Stomach (tissue), 9 donors: Measurements from ENCODE around the gene USP34. TPM values are rescaled to one million over a fixed set of nuclear protein-coding genes. Genes with fewer than 3 reads are reported as not detected.

Source experiments
- DNase-seq, 2 donors: peaks; one replicate each; pipeline versions ENCODE4 v3.0.0 to v3.0.0-alpha.2; 2013 to 2019
- H3K27ac ChIP-seq, 5 donors: fragments of 200-600 bp in 4 of 5; sonication (generic) in 4 of 5; one replicate each; pipeline ENCODE4 v1.5.1; 2013 to 2019; ENCODE audit warnings: mild to moderate bottlenecking in 1 of 5, moderate library complexity in 1 of 5
- H3K27me3 ChIP-seq, 3 donors: fragments of 200-600 bp; sonication (generic); one replicate each; pipeline ENCODE4 v1.5.1; 2017 to 2019; ENCODE audit warnings: mixed run types in 1 of 3
- H3K36me3 ChIP-seq, 4 donors: fragments of 200-600 bp; sonication (generic); 1 replicate in 3 of 4; 2 replicates in 1 of 4; pipeline ENCODE4 v1.5.1; 2016 to 2019
- H3K4me1 ChIP-seq, 4 donors: fragments of 200-600 bp; sonication (generic); one replicate each; pipeline ENCODE4 v1.5.1; 2016 to 2019
- H3K4me3 ChIP-seq, 4 donors: fragments of 200-600 bp; sonication (generic) in 3 of 4; one replicate each; pipeline ENCODE4 v1.5.1; 2016 to 2019; ENCODE audit warnings: mild to moderate bottlenecking in 1 of 4
- H3K9me3 ChIP-seq, 4 donors: fragments of 200-600 bp; sonication (generic); one replicate each; pipeline ENCODE4 v1.5.1; 2016 to 2019
- EP300 ChIP-seq: sonication (generic); formaldehyde crosslinking; IDR thresholded peaks from one replicate; pipeline ENCODE4 v1.6.1; 2017; ENCODE audit warnings: antibody characterized with exemption
- POLR2A ChIP-seq, 4 donors: fragments of 450-650 bp; IDR thresholded peaks; one replicate each; pipeline ENCODE4 v1.6.1; 2016; ENCODE audit warnings: antibody characterized with exemption in 4 of 4, control low read depth in 2 of 4, mild to moderate bottlenecking in 1 of 4, moderate library complexity in 1 of 4
- POLR2AphosphoS5 ChIP-seq, 3 donors: sonication (generic); formaldehyde crosslinking; IDR thresholded peaks; one replicate each; pipeline ENCODE4 v1.6.1; 2016; ENCODE audit warnings: antibody characterized with exemption in 3 of 3
- WGBS, 5 donors: extraction: QIAGEN DNeasy Blood & Tissue Kit in 3 of 5; methylation state at CpG; one replicate each; pipeline versions ENCODE4 v1.1.5 to v1.1.7; 2013 to 2018; 5-methylcytosine and 5-hydroxymethylcytosine counted together
- intact Hi-C: fragments of 100-400 bp; cut with DNase I; formaldehyde crosslinking; loops from one replicate; pipeline ENCODE4 v1.15.1; 2023; ENCODE audit warnings: low total_unique reads
- polyA plus RNA-seq, 3 donors: library from polyadenylated mRNA; stranded (reverse); fragments of 200-250 nt; gene quantifications; one replicate each; pipeline ENCODE4 v1.2.3, GENCODE V29; 2013
- total RNA-seq, 5 donors: library from RNA; depleted of rRNA; stranded (reverse); fragments of >200 nt; gene quantifications; one replicate each; pipeline versions ENCODE4 v1.1.0 to v1.2.3, GENCODE V29; 2014 to 2016
- TF ChIP-seq, protein P1 (sequence below), 7 experiments: fragments of 450-650 bp in 4 of 7; fragments of 200-600 bp in 3 of 7; sonication (generic) in 3 of 7; IDR thresholded peaks; one replicate each; pipeline ENCODE4 v1.5.1; 2016 to 2019; ENCODE audit warnings: antibody characterized with exemption in 7 of 7, control low read depth in 2 of 7, mild to moderate bottlenecking in 1 of 7
- donor health status: healthy with polysubstance abuse.
- donor health status: Bipolar disorder and iron deficiency.
- donor health status: healthy.

USP34 gene
- total and polyA plus RNA-seq, 8 donors = 21.1 to 300 (median 73.2) TPM

DNA sequence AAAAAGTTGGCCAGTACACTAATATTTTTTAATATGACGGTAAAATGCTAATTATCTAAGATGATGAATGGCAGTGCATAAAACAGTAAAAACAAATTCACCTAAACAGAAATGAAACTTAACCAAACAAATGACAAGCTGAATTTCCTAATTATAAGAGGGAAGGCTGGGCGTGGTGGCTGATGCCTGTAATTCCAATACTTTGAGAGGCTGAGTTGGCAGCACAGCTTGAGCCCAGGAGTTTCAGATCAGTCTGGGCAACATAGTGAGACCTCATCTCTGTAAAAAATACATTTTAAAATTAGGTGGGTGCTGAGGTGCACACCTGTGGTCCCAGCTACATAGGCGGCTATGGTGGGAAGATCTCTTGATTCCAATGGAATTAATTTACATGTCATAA is 120.1 kb downstream of the USP34 start:
- TF ChIP-seq, protein P1, sequence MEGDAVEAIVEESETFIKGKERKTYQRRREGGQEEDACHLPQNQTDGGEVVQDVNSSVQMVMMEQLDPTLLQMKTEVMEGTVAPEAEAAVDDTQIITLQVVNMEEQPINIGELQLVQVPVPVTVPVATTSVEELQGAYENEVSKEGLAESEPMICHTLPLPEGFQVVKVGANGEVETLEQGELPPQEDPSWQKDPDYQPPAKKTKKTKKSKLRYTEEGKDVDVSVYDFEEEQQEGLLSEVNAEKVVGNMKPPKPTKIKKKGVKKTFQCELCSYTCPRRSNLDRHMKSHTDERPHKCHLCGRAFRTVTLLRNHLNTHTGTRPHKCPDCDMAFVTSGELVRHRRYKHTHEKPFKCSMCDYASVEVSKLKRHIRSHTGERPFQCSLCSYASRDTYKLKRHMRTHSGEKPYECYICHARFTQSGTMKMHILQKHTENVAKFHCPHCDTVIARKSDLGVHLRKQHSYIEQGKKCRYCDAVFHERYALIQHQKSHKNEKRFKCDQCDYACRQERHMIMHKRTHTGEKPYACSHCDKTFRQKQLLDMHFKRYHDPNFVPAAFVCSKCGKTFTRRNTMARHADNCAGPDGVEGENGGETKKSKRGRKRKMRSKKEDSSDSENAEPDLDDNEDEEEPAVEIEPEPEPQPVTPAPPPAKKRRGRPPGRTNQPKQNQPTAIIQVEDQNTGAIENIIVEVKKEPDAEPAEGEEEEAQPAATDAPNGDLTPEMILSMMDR (IDR thresholded peaks at IDR 0.05) = no peak
- TF ChIP-seq POLR2A (IDR thresholded peaks at IDR 0.05) = no peak
- no peak for TF ChIP-seq POLR2AphosphoS5 (IDR thresholded peaks at IDR 0.05)
- TF ChIP-seq EP300 = no peak
- Histone ChIP-seq H3K27ac (no peak overlapping the region), H3K9me3 (peaks cover 0 to 15% (median 13%) of the 10 kb centered on the region in 4 donors), H3K4me1 (peaks cover 0 to 2% (median under 1%) of the 10 kb centered on the region in 4 donors), H3K4me3 (no peak overlapping the region), H3K36me3 (peaks cover 12 to 68% (median 62%) of the 10 kb centered on the region in 4 donors), H3K27me3 (no peaks in the 10 kb centered on the region)
- 64 to 97% (median 66%) methylated on average over 3 of the region's 3 CpGs for WGBS, 5 donors
- intact Hi-C loops = no loop called here
- no peak for DNase-seq

DNA sequence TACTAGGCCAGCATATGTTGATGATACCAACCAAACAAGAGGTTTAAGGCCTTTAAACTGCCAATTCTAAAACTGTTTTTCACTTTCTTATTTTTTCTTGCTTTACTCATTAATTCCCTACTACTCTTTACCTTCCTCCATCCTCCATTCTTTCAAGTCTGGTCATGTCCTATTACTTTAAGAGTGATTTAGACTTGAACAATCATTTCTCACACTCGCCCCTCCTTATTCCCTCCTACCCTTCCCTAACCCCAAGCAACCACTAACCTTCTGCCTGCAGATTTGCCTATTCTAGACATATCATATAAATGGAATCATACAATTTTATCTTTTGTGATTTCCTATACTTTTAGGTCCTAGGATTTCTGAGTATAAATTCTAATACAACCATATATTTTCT is 127.7 kb downstream of the USP34 start:
- no peak for DNase-seq
- intact Hi-C loops = no loop called here
- H3K4me3 ChIP-seq = no peak overlapping the region
- H3K27ac ChIP-seq = no peak overlapping the region
- WGBS, 5 donors = 95 to 100% (median 96%) methylated on average over 1 of the region's 1 CpG
- H3K4me1 ChIP-seq = no peaks in the 10 kb centered on the region
- H3K9me3 ChIP-seq = no peaks in the 10 kb centered on the region
- TF ChIP-seq, protein P1 (IDR thresholded peaks at IDR 0.05) = no peak
- peaks cover 16 to 92% (median 85%) of the 10 kb centered on the region in 4 donors for H3K36me3 ChIP-seq
- no peaks in the 10 kb centered on the region for H3K27me3 ChIP-seq

DNA sequence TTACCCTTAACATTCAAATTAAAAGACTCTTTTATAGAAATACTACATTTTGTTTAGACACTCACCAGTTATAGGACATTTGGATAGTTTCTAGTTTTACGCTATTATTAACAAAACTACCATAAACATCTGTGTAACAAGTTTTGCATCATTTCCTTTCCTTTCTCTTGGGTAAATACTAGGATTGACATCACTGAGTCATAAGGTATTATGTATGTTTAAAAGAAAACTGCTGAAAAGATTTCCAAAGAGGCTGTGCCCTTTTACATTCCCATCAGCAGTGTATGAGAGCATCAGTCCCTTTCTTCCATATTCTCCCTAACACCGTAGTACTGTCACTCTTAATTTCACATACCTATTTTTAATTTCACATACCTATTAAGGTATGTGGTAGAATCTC is 130.6 kb downstream of the USP34 start:
- 88 to 97% (median 94%) methylated on average over 2 of the region's 2 CpGs for WGBS, 5 donors
- Histone ChIP-seq H3K4me3 (no peak overlapping the region), H3K9me3 (no peaks in the 10 kb centered on the region), H3K36me3 (peaks cover 9 to 88% (median 80%) of the 10 kb centered on the region in 4 donors), H3K27ac (no peak overlapping the region), H3K27me3 (no peaks in the 10 kb centered on the region), H3K4me1 (no peaks in the 10 kb centered on the region)
- TF ChIP-seq, protein P1 (IDR thresholded peaks at IDR 0.05) = no peak
- no peak for TF ChIP-seq POLR2AphosphoS5 (IDR thresholded peaks at IDR 0.05)
- no peak for TF ChIP-seq EP300
- no peak for TF ChIP-seq POLR2A (IDR thresholded peaks at IDR 0.05)
- DNase-seq = no peak
- intact Hi-C loops = no loop called here

DNA sequence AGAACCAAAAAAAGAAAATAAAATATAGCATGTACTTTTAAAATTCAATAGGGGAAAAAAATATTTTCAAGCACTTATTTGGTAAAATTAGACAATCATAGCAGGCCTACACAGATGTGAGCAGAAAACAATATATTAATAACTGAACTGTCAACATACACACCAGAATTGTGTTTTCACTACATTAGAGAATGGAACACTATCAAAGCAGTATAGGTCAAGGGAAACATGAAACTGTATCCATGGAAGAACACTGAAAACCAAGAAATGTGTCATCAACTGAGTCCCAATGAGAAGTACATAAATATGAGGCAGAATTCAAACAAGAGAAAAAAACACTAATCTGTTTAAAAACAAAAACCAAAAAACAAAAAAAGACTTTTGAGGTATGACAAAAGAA is 132.4 kb downstream of the USP34 start:
- Histone ChIP-seq H3K4me1 (no peaks in the 10 kb centered on the region), H3K36me3 (peaks cover 8 to 74% (median 69%) of the 10 kb centered on the region in 4 donors), H3K27ac (no peak overlapping the region), H3K4me3 (no peak overlapping the region), H3K27me3 (no peaks in the 10 kb centered on the region), H3K9me3 (no peaks in the 10 kb centered on the region)
- TF ChIP-seq POLR2A (IDR thresholded peaks at IDR 0.05) (no peak), POLR2AphosphoS5 (IDR thresholded peaks at IDR 0.05) (no peak), EP300 (no peak)
- TF ChIP-seq, protein P1 (IDR thresholded peaks at IDR 0.05) = no peak
- DNase-seq = no peak
- intact Hi-C loops = no loop called here
